DND-41 (cell line): ENCODE results near the gene ALDH1A2.

Experiments
- ATAC-seq: fragments of 200-7000 bp; cut with Tn5 transposase; 3 replicates; pipeline ENCODE4 v1.9.1; 2021; ENCODE audit warnings: low read depth; ENCODE audit not compliant: insufficient read depth
- DNase-seq: peaks from one replicate; pipeline ENCODE4 v3.0.0-alpha.2; 2020
- H2AFZ ChIP-seq: 2 replicates; pipeline ENCODE4 v1.6.0; 2012; ENCODE audit warnings: low read depth, low read length
- H3K27ac ChIP-seq: 2 replicates; pipeline ENCODE4 v1.5.1; 2012; ENCODE audit warnings: low read length, inconsistent platforms
- H3K27me3 ChIP-seq: fragments of 200-600 bp; sonication (generic); 2 replicates; pipeline ENCODE4 v1.6.0; 2012; ENCODE audit warnings: low read length, mild to moderate bottlenecking, inconsistent platforms; ENCODE audit not compliant: insufficient read depth, poor library complexity
- H3K36me3 ChIP-seq: 2 replicates; pipeline ENCODE4 v1.5.1; 2012; ENCODE audit warnings: low read length, inconsistent platforms; ENCODE audit not compliant: insufficient read depth
- H3K4me1 ChIP-seq: 2 replicates; pipeline ENCODE4 v1.5.1; 2012; ENCODE audit warnings: mild to moderate bottlenecking, low read length; ENCODE audit not compliant: insufficient read depth
- H3K4me2 ChIP-seq: 2 replicates; pipeline ENCODE4 v1.6.0; 2012; ENCODE audit warnings: mild to moderate bottlenecking, moderate library complexity, low read length, inconsistent platforms; ENCODE audit not compliant: insufficient read depth
- H3K4me3 ChIP-seq, 2 experiments: fragments of 200-600 bp in 1 of 2; shearing (Covaris generic) in 1 of 2; 2 replicates each; pipeline ENCODE4 v1.5.1; 2012 to 2016; ENCODE audit warnings: inconsistent platforms in 2 of 2, low read length in 2 of 2, mild to moderate bottlenecking in 2 of 2, low read depth in 1 of 2, moderate library complexity in 1 of 2
- H3K79me2 ChIP-seq: 2 replicates; pipeline ENCODE4 v1.6.0; 2012; ENCODE audit warnings: low read length, inconsistent platforms; ENCODE audit not compliant: insufficient read depth
- H3K9ac ChIP-seq: 2 replicates; pipeline ENCODE4 v1.6.0; 2012; ENCODE audit warnings: low read depth, mild to moderate bottlenecking, inconsistent platforms, low read length, moderate library complexity
- H3K9me3 ChIP-seq: 2 replicates; pipeline ENCODE4 v1.5.1; 2012; ENCODE audit warnings: low read length, moderate library complexity, mild to moderate bottlenecking, inconsistent platforms; ENCODE audit not compliant: insufficient read depth, severe bottlenecking
- H4K20me1 ChIP-seq: 2 replicates; pipeline ENCODE4 v1.6.0; 2012; ENCODE audit warnings: low read length; ENCODE audit not compliant: insufficient read depth
- EZH2 ChIP-seq: IDR thresholded peaks from 3 replicates; pipeline ENCODE4 v1.6.1; 2012; ENCODE audit warnings: borderline replicate concordance, low read depth, mild to moderate bottlenecking, moderate library complexity, low read length, inconsistent platforms; ENCODE audit not compliant: severe bottlenecking
- TF ChIP-seq, protein P1 (sequence below): IDR thresholded peaks from 2 replicates; pipeline ENCODE4 v1.5.1; 2012; ENCODE audit warnings: borderline replicate concordance, low read length, moderate library complexity, mild to moderate bottlenecking; ENCODE audit not compliant: poor library complexity, severe bottlenecking; ENCODE audit errors: extremely low read depth

ALDH1A2 gene

DNA sequence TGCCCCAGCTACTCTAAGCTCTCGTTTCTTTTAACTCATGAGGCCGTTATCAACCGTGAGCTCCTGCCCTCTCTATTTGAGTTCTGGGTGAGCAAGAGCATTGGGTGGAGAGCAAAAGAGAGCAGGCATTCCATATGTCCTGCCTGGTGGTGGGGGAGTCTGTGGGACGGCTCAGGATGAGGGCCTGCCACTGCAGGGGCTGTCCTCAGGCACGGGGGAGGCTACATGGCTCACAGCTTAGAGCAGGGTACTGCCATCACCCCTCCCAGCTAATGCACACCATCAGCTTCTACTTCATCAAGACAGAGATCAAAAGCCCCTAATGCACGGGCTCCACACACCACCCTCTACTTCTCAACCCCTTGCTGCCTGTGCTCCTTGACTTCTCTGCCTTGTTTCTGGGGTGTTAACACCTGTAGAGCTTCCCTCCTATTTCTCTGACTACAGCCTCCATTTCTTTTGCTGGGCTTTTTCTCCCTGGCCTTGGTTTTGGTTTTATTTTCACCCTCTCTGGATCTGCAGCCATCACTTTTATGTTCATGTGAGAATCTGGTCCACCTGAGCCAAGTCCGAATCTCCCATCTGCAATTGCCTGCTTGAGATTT, 114.1 kb downstream of the ALDH1A2 start:
- no peaks in the 10 kb centered on the region for H3K9me3 ChIP-seq
- ATAC-seq, result no peak
- no peak for DNase-seq
- peaks cover 19% of the 10 kb centered on the region for H3K27me3 ChIP-seq
- no peak overlapping the region for H3K4me2 ChIP-seq
- no peaks in the 10 kb centered on the region for H3K36me3 ChIP-seq
- H2AFZ ChIP-seq, result no peak overlapping the region
- no peaks in the 10 kb centered on the region for H4K20me1 ChIP-seq
- H3K9ac ChIP-seq, result no peak overlapping the region
- TF ChIP-seq EZH2, result no peak
- TF ChIP-seq, protein P1, sequence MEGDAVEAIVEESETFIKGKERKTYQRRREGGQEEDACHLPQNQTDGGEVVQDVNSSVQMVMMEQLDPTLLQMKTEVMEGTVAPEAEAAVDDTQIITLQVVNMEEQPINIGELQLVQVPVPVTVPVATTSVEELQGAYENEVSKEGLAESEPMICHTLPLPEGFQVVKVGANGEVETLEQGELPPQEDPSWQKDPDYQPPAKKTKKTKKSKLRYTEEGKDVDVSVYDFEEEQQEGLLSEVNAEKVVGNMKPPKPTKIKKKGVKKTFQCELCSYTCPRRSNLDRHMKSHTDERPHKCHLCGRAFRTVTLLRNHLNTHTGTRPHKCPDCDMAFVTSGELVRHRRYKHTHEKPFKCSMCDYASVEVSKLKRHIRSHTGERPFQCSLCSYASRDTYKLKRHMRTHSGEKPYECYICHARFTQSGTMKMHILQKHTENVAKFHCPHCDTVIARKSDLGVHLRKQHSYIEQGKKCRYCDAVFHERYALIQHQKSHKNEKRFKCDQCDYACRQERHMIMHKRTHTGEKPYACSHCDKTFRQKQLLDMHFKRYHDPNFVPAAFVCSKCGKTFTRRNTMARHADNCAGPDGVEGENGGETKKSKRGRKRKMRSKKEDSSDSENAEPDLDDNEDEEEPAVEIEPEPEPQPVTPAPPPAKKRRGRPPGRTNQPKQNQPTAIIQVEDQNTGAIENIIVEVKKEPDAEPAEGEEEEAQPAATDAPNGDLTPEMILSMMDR, result no peak
- no peaks in the 10 kb centered on the region for H3K4me1 ChIP-seq
- H3K27ac ChIP-seq, result no peak overlapping the region
- H3K4me3 ChIP-seq, result no peak overlapping the region
- H3K79me2 ChIP-seq, result no peaks in the 10 kb centered on the region

DNA sequence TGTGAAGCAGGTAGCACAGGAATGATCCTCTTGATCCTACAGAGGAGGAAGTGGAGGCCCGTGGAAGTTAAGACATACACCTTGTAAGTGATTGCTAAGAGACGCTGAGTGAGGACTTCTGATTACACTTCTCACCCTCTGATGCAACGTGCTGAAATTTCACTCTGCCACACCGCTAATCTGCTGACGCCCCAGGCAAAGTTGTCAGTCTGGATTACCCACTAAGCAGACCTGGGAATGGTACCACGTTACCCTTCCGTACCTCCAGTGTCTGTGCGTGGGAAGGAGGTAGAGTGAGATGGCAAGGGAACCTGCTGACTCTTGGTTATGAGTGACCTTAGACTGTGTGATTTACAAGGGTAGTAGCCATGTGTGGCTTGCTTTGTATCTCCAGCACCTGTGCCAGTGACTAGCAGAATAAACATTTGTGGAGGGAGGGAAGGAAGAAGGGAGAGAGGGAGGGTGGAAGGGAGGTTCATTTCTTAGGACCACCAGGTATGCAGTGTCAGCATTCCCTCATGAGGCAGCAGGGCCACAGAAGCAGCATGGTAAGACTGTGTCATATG, 115.0 kb downstream of the ALDH1A2 start:
- Histone ChIP-seq H3K9ac (no peak overlapping the region), H3K4me2 (no peak overlapping the region), H3K27me3 (peaks cover 19% of the 10 kb centered on the region)

DNA sequence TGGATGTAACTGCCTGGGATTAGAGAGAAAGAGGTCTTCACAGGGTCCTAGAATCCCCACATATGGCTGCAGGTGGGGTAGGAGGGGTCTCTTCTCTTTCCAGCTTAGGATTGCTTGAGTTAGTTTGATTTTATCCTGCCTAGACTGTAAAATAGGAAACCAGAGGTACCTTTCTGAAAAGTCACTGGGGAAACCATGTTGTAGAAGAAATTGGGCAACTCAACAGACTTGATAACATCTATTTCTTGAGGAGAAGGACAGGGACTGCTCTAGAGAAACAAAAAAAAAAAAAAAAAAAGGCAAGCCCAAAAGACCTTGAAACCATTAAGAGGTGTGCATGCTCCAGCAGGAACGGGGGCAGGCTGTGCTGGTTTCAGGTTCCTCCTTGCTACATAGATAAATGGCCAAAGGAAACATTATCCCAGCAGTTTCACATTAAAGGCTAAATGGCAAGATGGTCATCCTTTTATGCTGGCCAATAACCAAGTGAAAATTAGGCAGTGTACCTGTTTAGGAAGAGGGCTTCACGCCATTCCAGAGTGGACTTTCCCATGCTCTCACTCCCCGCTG, 116.1 kb downstream of the ALDH1A2 start:
- DNase-seq (no peak), ATAC-seq (no peak)
- Histone ChIP-seq H3K9me3 (no peaks in the 10 kb centered on the region), H3K4me2 (no peak overlapping the region), H3K9ac (no peak overlapping the region), H2AFZ (no peak overlapping the region), H3K27ac (no peak overlapping the region), H3K4me3 (no peak overlapping the region), H4K20me1 (no peaks in the 10 kb centered on the region), H3K79me2 (no peaks in the 10 kb centered on the region), H3K36me3 (no peaks in the 10 kb centered on the region), H3K4me1 (no peaks in the 10 kb centered on the region), H3K27me3 (peaks cover 19% of the 10 kb centered on the region)
- TF ChIP-seq, protein P1, result no peak
- TF ChIP-seq EZH2, result no peak

More for the DNA sequence above, 115.0 kb downstream of the ALDH1A2 start:
- Histone ChIP-seq H3K27ac (no peak overlapping the region), H3K79me2 (no peaks in the 10 kb centered on the region), H3K4me3 (no peak overlapping the region), H3K9me3 (no peaks in the 10 kb centered on the region), H4K20me1 (no peaks in the 10 kb centered on the region), H3K4me1 (no peaks in the 10 kb centered on the region), H3K36me3 (no peaks in the 10 kb centered on the region), H2AFZ (no peak overlapping the region)
- TF ChIP-seq, protein P1, result no peak
- TF ChIP-seq EZH2, result no peak
- DNase-seq, result no peak
- no peak for ATAC-seq
